ENCODE data around the gene PRAC1.

- TF ChIP-seq CTCF (IDR thresholded peaks at IDR 0.05) (no peak), POLR2A (IDR thresholded peaks at IDR 0.05) (no peak), EP300 (IDR thresholded peaks at IDR 0.05) (no peak)
These were observed 27.6 kb upstream of the PRAC1 start for GRCh38 chr17:48749621-48750553.

Measured in tibial nerve (tissue), 4 donors.